Stimulated activated memory B cell treated with anti-CD40 and anti-IgM and Interleukin-4, amounts not matched to agents 10 μg/mL and 1 μg/mL and 100 μg/mL, for 72 hours (primary cell): Measurements from ENCODE around the gene BCL2A1.

ENCODE experiments used
- ATAC-seq: fragments of 150-1000 bp; cut with Tn5 transposase; 2 replicates; pipeline ENCODE4 v1.10.0; 2021
- H3K27ac Mint-ChIP-seq: one replicate; pipeline ENCODE4 v1.8.0; 2022; ENCODE audit warnings: mild to moderate bottlenecking, mixed read lengths
- H3K27me3 Mint-ChIP-seq: one replicate; pipeline ENCODE4 v1.8.0; 2022; ENCODE audit warnings: mixed read lengths
- H3K36me3 Mint-ChIP-seq: one replicate; pipeline ENCODE4 v1.8.0; 2022; ENCODE audit warnings: mixed read lengths
- H3K4me1 Mint-ChIP-seq: one replicate; pipeline ENCODE4 v1.8.0; 2022; ENCODE audit warnings: mixed read lengths
- H3K4me3 Mint-ChIP-seq: one replicate; pipeline ENCODE4 v1.8.0; 2022; ENCODE audit warnings: mild to moderate bottlenecking, moderate library complexity, mixed read lengths
- H3K9me3 Mint-ChIP-seq: one replicate; pipeline ENCODE4 v1.8.0; 2022; ENCODE audit warnings: mixed read lengths

Gene BCL2A1

DNA sequence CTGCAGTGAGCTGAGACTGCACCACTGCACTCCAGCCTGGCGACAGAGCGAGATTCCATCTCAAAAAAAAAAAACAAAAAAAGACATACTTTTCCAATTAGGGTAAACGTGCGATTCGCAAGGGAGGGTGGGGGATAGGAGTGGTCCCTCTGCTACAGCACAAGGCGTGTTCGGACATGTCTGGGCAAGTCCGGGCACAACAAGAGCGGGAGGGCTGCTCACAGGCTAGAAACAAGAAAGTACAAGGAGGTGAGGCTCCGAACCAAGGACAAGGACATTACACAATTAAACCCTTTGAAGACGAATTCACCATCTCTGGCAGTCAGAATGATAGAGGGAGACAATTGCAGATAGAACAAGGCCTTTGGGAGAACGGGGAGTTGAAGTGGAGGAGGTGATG is 32.2 kb upstream of the BCL2A1 start:
- ATAC-seq = no peak

DNA sequence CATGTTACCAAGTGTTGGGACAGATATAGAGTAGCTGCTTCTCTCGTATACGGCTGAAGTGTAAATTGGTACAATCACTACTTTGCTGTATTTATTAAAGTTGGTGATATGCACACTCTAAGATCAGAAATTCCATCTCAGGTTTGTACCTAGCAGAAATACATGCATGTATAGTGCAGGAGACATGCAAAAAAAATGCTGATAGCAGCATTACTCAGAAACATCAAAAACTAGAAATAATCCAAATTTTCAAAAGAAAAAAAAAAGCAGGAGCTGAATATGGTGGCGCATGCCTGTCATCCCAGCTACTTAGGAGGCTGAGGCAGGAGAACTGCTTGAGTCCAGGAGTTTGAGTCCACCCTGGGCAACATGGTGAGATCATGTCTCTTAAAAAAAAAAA is 31.3 kb upstream of the BCL2A1 start:
- Mint-ChIP-seq H3K27me3 (no peaks in the 10 kb centered on the region), H3K4me1 (peaks cover 9% of the 10 kb centered on the region), H3K4me3 (no peak overlapping the region), H3K9me3 (peaks cover 4% of the 10 kb centered on the region), H3K36me3 (peaks cover 14% of the 10 kb centered on the region), H3K27ac (no peak overlapping the region)
- no peak for ATAC-seq

More for the DNA sequence above, 32.2 kb upstream of the BCL2A1 start:
- Mint-ChIP-seq H3K4me3 (no peak overlapping the region), H3K27ac (no peak overlapping the region), H3K36me3 (peaks cover 14% of the 10 kb centered on the region), H3K27me3 (no peaks in the 10 kb centered on the region), H3K9me3 (peaks cover 4% of the 10 kb centered on the region), H3K4me1 (peaks cover 10% of the 10 kb centered on the region)

GRCh38 chr15:79994615-79995014 is 23.6 kb upstream of the BCL2A1 start:
- no peak overlapping the region for H3K4me3 Mint-ChIP-seq
- no peak for ATAC-seq
- H3K4me1 Mint-ChIP-seq = peaks cover 28% of the 10 kb centered on the region
- peak overlapping the region; percentile 7 for H3K27ac Mint-ChIP-seq
- peaks cover under 1% of the 10 kb centered on the region for H3K36me3 Mint-ChIP-seq
- H3K9me3 Mint-ChIP-seq = no peaks in the 10 kb centered on the region
- H3K27me3 Mint-ChIP-seq = no peaks in the 10 kb centered on the region

DNA sequence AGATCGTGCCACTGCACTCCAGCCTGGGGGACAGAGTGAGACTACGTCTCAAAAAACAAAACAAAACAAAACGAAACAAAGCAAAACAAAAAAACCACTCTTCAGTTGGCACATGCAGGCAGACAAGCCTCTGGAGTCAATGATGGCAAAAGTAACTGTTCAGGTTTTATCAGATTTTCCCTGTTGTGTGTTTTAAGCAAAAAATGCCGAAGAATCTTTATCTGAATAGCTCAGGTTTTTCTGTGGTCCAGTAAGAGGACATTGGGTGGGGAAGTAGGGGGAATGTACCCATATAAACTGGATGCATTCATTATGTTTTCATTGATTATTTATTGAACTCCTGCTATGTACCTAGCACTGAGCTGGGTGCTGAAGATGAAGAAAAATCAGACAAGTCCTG is 20.8 kb upstream of the BCL2A1 start:
- Mint-ChIP-seq H3K27ac (no peak overlapping the region), H3K4me1 (peaks cover 43% of the 10 kb centered on the region), H3K27me3 (no peaks in the 10 kb centered on the region), H3K4me3 (no peak overlapping the region), H3K9me3 (no peaks in the 10 kb centered on the region), H3K36me3 (peaks cover 6% of the 10 kb centered on the region)
- no peak for ATAC-seq

GRCh38 chr15:79990997-79991334 is 20.0 kb upstream of the BCL2A1 start:
- Mint-ChIP-seq H3K9me3 (no peaks in the 10 kb centered on the region), H3K27me3 (no peaks in the 10 kb centered on the region)
- ATAC-seq = no peak

GRCh38 chr15:79990280-79990996 is 19.4 kb upstream of the BCL2A1 start:
- Mint-ChIP-seq H3K36me3 (peaks cover 6% of the 10 kb centered on the region), H3K4me3 (no peak overlapping the region), H3K27me3 (no peaks in the 10 kb centered on the region), H3K9me3 (no peaks in the 10 kb centered on the region), H3K27ac (peak overlapping the region; percentile 60), H3K4me1 (peaks cover 43% of the 10 kb centered on the region)
- ATAC-seq = no peak

More at GRCh38 chr15:79990997-79991334, 20.0 kb upstream of the BCL2A1 start:
- no peak overlapping the region for H3K4me3 Mint-ChIP-seq
- no peak overlapping the region for H3K27ac Mint-ChIP-seq
- peaks cover 43% of the 10 kb centered on the region for H3K4me1 Mint-ChIP-seq
- H3K36me3 Mint-ChIP-seq = peaks cover 6% of the 10 kb centered on the region

DNA sequence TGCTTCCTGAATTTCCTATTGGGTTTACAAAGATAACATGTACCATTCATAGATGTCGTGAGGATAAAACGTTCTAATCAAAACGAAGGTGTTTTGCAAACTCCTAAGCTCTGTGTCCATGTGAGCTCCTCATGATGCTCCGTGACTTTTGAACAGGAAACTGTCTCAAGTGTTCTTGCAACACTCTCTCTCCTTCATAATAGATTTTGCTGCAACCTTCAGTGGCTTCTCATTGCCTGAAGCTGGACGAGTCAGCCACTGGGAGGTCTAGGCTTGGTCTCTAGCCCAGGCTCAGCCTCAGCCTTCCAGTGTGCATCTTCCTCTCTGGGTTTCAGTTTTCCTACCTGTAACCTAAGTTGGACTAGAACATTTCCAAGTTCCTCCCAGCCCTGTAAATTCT is 18.7 kb upstream of the BCL2A1 start:
- Mint-ChIP-seq H3K9me3 (no peaks in the 10 kb centered on the region), H3K27ac (peak overlapping the region; percentile 60), H3K36me3 (peaks cover 6% of the 10 kb centered on the region), H3K4me1 (peaks cover 41% of the 10 kb centered on the region), H3K27me3 (no peaks in the 10 kb centered on the region), H3K4me3 (no peak overlapping the region)
- no peak for ATAC-seq

DNA sequence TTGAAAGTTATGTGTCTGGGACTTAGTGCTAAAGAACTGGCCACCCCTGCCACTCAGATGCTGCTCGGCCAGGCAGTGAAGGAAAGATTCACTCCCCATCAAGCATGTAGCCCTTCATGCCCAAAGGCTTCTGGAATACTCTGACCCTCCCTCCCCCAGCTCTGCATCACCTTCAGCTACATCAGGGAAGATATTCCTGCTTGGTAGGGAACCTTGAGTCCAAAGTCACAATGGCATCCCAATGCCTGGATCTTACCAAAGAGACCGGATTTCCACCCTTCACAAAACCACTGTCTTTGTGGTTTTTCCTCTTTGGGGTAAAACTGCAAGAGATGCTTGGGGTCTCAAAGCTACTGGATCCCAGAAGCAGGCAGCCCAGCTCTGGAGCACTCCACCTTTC is 18.2 kb upstream of the BCL2A1 start:
- H3K4me1 Mint-ChIP-seq = peaks cover 38% of the 10 kb centered on the region

GRCh38 chr15:79988448-79989117 is 17.6 kb upstream of the BCL2A1 start:
- Mint-ChIP-seq H3K27me3 (no peaks in the 10 kb centered on the region), H3K36me3 (peaks cover 10% of the 10 kb centered on the region), H3K27ac (no peak overlapping the region), H3K4me3 (no peak overlapping the region), H3K4me1 (peaks cover 40% of the 10 kb centered on the region), H3K9me3 (no peaks in the 10 kb centered on the region)
- ATAC-seq = no peak

More for the DNA sequence above, 18.2 kb upstream of the BCL2A1 start:
- peak overlapping the region; percentile 60 for H3K27ac Mint-ChIP-seq
- no peaks in the 10 kb centered on the region for H3K27me3 Mint-ChIP-seq
- H3K36me3 Mint-ChIP-seq = peaks cover 6% of the 10 kb centered on the region
- no peak overlapping the region for H3K4me3 Mint-ChIP-seq
- H3K9me3 Mint-ChIP-seq = no peaks in the 10 kb centered on the region
- no peak for ATAC-seq

DNA sequence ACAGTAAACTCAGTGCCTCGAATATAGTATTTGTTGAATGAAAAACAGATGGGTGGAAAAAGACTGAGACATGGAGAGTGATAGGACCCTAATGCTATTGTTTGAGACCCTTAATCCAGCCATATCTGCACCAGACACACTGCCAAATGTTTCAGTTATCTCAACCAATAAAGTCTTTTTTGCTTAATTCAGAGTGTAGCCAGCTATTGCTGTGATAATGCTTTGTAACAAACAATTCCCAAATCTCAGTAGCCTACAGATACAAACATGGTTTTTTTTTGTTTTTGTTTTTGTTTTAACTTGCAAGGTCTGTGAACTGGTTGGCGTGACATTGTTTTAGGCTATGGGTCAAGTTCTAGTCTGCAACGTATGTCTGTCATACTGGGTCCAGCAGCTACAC is 17.0 kb upstream of the BCL2A1 start:
- Mint-ChIP-seq H3K9me3 (no peaks in the 10 kb centered on the region), H3K4me1 (peaks cover 40% of the 10 kb centered on the region), H3K27ac (no peak overlapping the region), H3K27me3 (no peaks in the 10 kb centered on the region), H3K4me3 (no peak overlapping the region), H3K36me3 (peaks cover 12% of the 10 kb centered on the region)
- no peak for ATAC-seq

DNA sequence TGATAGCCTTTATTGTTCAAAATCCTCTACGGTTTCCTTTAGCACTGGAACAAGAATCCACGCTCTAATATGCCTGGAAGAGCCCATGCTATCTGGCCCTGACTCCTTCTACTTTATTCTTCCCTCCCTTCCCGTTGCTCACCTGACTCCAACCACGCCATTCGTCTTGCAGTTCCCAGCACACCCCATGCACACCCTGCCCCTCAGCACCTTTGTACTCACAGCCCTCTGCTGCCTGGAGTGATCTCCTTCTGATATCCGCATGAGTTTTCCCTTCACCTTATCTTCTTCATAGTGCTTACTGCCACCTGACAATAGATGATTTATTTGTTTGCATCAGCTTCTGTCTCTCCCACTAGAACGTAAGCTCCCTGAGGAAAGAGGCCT is 16.6 kb upstream of the BCL2A1 start:
- Mint-ChIP-seq H3K36me3 (peaks cover 12% of the 10 kb centered on the region), H3K27ac (no peak overlapping the region), H3K27me3 (no peaks in the 10 kb centered on the region), H3K4me3 (no peak overlapping the region), H3K4me1 (peaks cover 44% of the 10 kb centered on the region), H3K9me3 (no peaks in the 10 kb centered on the region)
- no peak for ATAC-seq

GRCh38 chr15:79981831-79982455 is 10.9 kb upstream of the BCL2A1 start:
- peak; percentile 28 for ATAC-seq
- H3K9me3 Mint-ChIP-seq = no peaks in the 10 kb centered on the region
- peak overlapping the region; percentile 10 for H3K4me3 Mint-ChIP-seq
- H3K4me1 Mint-ChIP-seq = peaks cover 55% of the 10 kb centered on the region
- H3K27ac Mint-ChIP-seq = peak overlapping the region; percentile 58
- H3K27me3 Mint-ChIP-seq = no peaks in the 10 kb centered on the region
- H3K36me3 Mint-ChIP-seq = peaks cover 7% of the 10 kb centered on the region

DNA sequence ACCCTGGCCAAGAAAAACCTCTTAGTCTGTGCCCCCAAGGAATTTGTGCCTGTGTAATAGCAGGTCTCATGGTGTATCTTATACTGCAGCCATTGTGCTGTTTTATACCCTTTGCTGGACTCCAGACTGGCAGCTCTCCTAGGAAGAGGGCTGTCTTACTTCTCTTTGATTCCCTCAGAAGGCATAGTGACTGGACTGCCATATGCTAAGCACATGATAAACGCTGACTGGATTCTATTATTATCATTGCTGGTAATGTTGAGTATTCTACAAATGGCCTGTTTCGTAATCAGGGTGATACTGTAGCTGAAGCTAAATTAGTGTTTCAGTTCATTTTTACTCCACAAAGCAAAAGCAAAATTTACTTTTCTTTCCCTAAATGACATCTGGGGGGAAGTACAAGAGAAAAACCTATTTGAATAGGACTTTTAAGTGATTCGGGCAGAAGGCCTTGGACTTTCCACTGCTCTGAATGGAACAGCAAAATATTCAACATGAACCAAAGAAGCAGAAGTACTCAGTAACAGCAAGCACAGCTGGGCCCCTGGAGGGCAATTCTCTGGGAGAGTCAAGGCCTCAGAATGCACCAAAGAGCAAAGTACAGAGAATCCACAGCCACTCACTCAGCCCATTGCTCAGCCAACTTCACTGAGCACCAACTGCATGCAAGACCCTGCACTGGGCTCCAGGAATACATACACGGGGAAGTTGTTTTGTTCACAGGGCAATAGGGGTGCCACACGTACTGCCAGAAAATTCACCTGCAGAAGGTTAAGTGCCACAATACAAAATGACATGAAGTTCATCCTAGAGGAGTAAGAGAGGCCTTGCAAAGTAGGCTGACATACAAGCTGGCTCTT is 7.9 kb upstream of the BCL2A1 start:
- peaks cover 65% of the 10 kb centered on the region for H3K4me1 Mint-ChIP-seq
- no peaks in the 10 kb centered on the region for H3K9me3 Mint-ChIP-seq
- peak overlapping the region; percentile 38 for H3K4me3 Mint-ChIP-seq
- peak; percentile 86 for ATAC-seq
- peaks cover 5% of the 10 kb centered on the region for H3K36me3 Mint-ChIP-seq
- no peaks in the 10 kb centered on the region for H3K27me3 Mint-ChIP-seq
- peak overlapping the region; percentile 91 for H3K27ac Mint-ChIP-seq

- ATAC-seq = peak; percentile 1
- H3K4me3 Mint-ChIP-seq = peak overlapping the region; percentile 30
- H3K9me3 Mint-ChIP-seq = no peaks in the 10 kb centered on the region
- H3K36me3 Mint-ChIP-seq = no peaks in the 10 kb centered on the region
- peak overlapping the region; percentile 91 for H3K27ac Mint-ChIP-seq
- no peaks in the 10 kb centered on the region for H3K27me3 Mint-ChIP-seq
- H3K4me1 Mint-ChIP-seq = peaks cover 66% of the 10 kb centered on the region
Observed at GRCh38 chr15:79978260-79978654, 7.3 kb upstream of the BCL2A1 start.

DNA sequence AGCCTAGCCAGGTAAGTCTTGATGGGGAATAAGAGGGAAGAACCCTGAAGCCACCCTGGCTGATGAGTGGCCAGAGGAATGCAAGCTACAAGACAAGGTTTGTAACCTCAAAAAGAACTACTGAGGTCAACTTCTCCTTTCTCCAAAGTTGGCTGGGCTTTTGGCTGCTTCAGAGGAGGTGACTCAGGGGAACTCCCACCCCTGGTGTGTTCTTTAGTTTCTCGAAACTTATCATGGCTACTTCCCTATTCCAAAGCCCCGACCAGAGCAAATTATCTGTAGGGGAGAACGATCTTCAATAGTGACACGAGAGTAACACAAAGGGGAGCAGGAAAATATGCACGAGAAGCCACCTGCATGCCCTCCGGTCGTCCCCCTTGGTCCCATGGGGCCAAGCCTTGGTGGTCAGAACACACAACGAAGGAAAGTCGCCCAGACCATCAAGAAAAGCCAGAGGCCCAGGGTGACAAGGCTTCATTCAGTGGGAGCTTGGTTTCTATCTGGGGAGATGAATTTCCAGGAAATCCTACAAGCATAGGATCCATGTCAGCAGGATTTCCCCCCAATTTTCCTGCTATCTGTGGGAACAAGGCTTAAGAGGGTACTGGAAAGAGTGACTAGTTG is 6.5 kb upstream of the BCL2A1 start:
- peak overlapping the region; percentile 61 for H3K4me3 Mint-ChIP-seq

More for the DNA sequence above, 6.5 kb upstream of the BCL2A1 start:
- peak; percentile 86 for ATAC-seq
- peaks cover 65% of the 10 kb centered on the region for H3K4me1 Mint-ChIP-seq
- no peaks in the 10 kb centered on the region for H3K9me3 Mint-ChIP-seq
- H3K27ac Mint-ChIP-seq = peak overlapping the region; percentile 91
- no peaks in the 10 kb centered on the region for H3K27me3 Mint-ChIP-seq
- H3K36me3 Mint-ChIP-seq = no peaks in the 10 kb centered on the region
